IMR-90 (cell line): ENCODE data around the gene SRP19. TPM values are rescaled to one million over a fixed set of nuclear protein-coding genes. Genes with fewer than 3 reads are reported as not detected.

Experiments
- ATAC-seq: fragments of 200-7000 bp; cut with Tn5 transposase; 2 replicates; pipeline ENCODE4 v1.9.1; 2020; ENCODE audit warnings: low read depth, mild to moderate bottlenecking, moderate library complexity
- BruUV-seq: library from RNA; stranded (reverse); fragments of 400-500 nt; replicated peaks from 2 replicates; lab custom pipeline; 2021; lab: Mats Ljungman, UMichigan
- CTCF ChIA-PET: fragments of 300-600 bp; formaldehyde crosslinking; extraction: SDS; loops from one replicate; lab custom pipeline; 2021; ENCODE audit warnings: antibody characterized with exemption; lab: Yijun Ruan, JAX
- POLR2A ChIA-PET: fragments of 300-600 bp; sonication (Branson Sonifier 250); formaldehyde crosslinking; loops from one replicate; lab custom pipeline; 2022; ENCODE audit warnings: antibody characterized with exemption; ENCODE audit not compliant: unreplicated experiment; lab: Charles Lee
- DNase-seq: peaks from one replicate; pipeline ENCODE4 v3.0.0; 2013
- H2AFZ ChIP-seq: replicated peaks from 2 replicates; pipeline ENCODE3; 2013; ENCODE audit warnings: low read length, mild to moderate bottlenecking; ENCODE audit not compliant: poor library complexity
- H2AK5ac ChIP-seq: 2 replicates; pipeline ENCODE4 v1.6.1; 2013; ENCODE audit warnings: low read depth, low read length, inconsistent platforms
- H2AK9ac ChIP-seq: replicated peaks from 2 replicates; pipeline ENCODE3; 2013; ENCODE audit warnings: mild to moderate bottlenecking, low read depth, low read length, moderate library complexity; ENCODE audit not compliant: poor library complexity
- H2BK120ac ChIP-seq: 2 replicates; pipeline ENCODE4 v1.6.1; 2013; ENCODE audit warnings: low read depth, low read length, inconsistent platforms
- H2BK15ac ChIP-seq: 3 replicates; pipeline ENCODE4 v1.6.1; 2013; ENCODE audit warnings: low read depth, low read length, inconsistent platforms
- H2BK20ac ChIP-seq: 2 replicates; pipeline ENCODE4 v1.6.1; 2013; ENCODE audit warnings: low read depth, mild to moderate bottlenecking, inconsistent platforms, low read length, moderate library complexity
- H2BK5ac ChIP-seq: 2 replicates; pipeline ENCODE4 v1.6.1; 2013; ENCODE audit warnings: mild to moderate bottlenecking, low read depth, low read length, inconsistent platforms; ENCODE audit not compliant: poor library complexity, severe bottlenecking
- H3K14ac ChIP-seq: replicated peaks from 2 replicates; pipeline ENCODE4 v1.6.1; 2013; ENCODE audit warnings: low read depth, low read length, inconsistent platforms
- H3K18ac ChIP-seq: 2 replicates; pipeline ENCODE4 v1.6.1; 2013; ENCODE audit warnings: low read depth, low read length, control low read depth
- H3K23ac ChIP-seq: 2 replicates; pipeline ENCODE4 v1.6.1; 2013; ENCODE audit warnings: low read depth, low read length, inconsistent platforms
- H3K27ac ChIP-seq: 2 replicates; pipeline ENCODE4 v1.5.1; 2013; ENCODE audit warnings: mild to moderate bottlenecking, control low read depth, low read length; ENCODE audit not compliant: insufficient read depth
- H3K27me3 ChIP-seq: 2 replicates; pipeline ENCODE4 v1.6.1; 2013; ENCODE audit warnings: low read length; ENCODE audit not compliant: control insufficient read depth, insufficient read depth
- H3K36me3 ChIP-seq: 2 replicates; pipeline ENCODE4 v1.6.1; 2013; ENCODE audit warnings: low read length, mixed read lengths; ENCODE audit not compliant: control insufficient read depth, insufficient read depth
- H3K4ac ChIP-seq: 2 replicates; pipeline ENCODE4 v1.6.1; 2013; ENCODE audit warnings: low read depth, low read length, inconsistent platforms
- H3K4me1 ChIP-seq: 2 replicates; pipeline ENCODE4 v1.6.1; 2013; ENCODE audit warnings: low read length, mixed read lengths; ENCODE audit not compliant: control insufficient read depth, insufficient read depth
- H3K4me2 ChIP-seq: 2 replicates; pipeline ENCODE4 v1.6.1; 2013; ENCODE audit warnings: low read depth, mild to moderate bottlenecking, control low read depth, low read length, moderate library complexity
- H3K4me3 ChIP-seq: 2 replicates; pipeline ENCODE4 v1.5.1; 2013; ENCODE audit warnings: low read depth, mild to moderate bottlenecking, control low read depth, low read length, moderate library complexity; ENCODE audit not compliant: insufficient read depth
- H3K56ac ChIP-seq: 2 replicates; pipeline ENCODE4 v1.6.1; 2013; ENCODE audit warnings: low read length, inconsistent platforms; ENCODE audit not compliant: insufficient read depth; ENCODE audit errors: extremely low read depth
- H3K79me1 ChIP-seq, 2 experiments: 2 replicates each; pipeline ENCODE4 v1.6.1; 2013; ENCODE audit warnings: low read length in 2 of 2, inconsistent platforms in 1 of 2, low read depth in 1 of 2
- H3K9ac ChIP-seq: 2 replicates; pipeline ENCODE4 v1.6.1; 2013; ENCODE audit warnings: low read depth, low read length, control low read depth
- H3K9me1 ChIP-seq: 2 replicates; pipeline ENCODE4 v1.6.1; 2013; ENCODE audit warnings: low read length, inconsistent platforms; ENCODE audit not compliant: insufficient read depth
- H3K9me3 ChIP-seq: 2 replicates; pipeline ENCODE4 v1.6.1; 2013; ENCODE audit warnings: low read length; ENCODE audit not compliant: control insufficient read depth, insufficient read depth
- H4K20me1 ChIP-seq: 2 replicates; pipeline ENCODE4 v1.6.1; 2013; ENCODE audit warnings: low read length, inconsistent platforms; ENCODE audit not compliant: insufficient read depth
- H4K5ac ChIP-seq: 2 replicates; pipeline ENCODE4 v1.6.1; 2013; ENCODE audit warnings: mild to moderate bottlenecking, low read depth, low read length, control low read depth
- H4K8ac ChIP-seq, 2 experiments: 2 replicates each; pipeline ENCODE4 v1.6.1; 2013; ENCODE audit warnings: low read depth in 2 of 2, low read length in 2 of 2, control low read depth in 1 of 2, inconsistent platforms in 1 of 2
- H4K91ac ChIP-seq: 2 replicates; pipeline ENCODE4 v1.6.1; 2013; ENCODE audit warnings: low read depth, low read length, inconsistent platforms; ENCODE audit not compliant: insufficient read depth
- BHLHE40 ChIP-seq: fragments of 150-350 bp; IDR thresholded peaks from 2 replicates; pipeline ENCODE4 v1.6.1; 2016; ENCODE audit warnings: mild to moderate bottlenecking, low read depth, low read length
- MAZ ChIP-seq: IDR thresholded peaks from 2 replicates; pipeline ENCODE4 v1.6.1; 2012; ENCODE audit warnings: low read depth, mild to moderate bottlenecking, low read length, improper control_type of control experiment, moderate library complexity, borderline replicate concordance
- MXI1 ChIP-seq: IDR thresholded peaks from 2 replicates; pipeline ENCODE4 v1.6.1; 2012; ENCODE audit warnings: low read depth, mild to moderate bottlenecking, low read length, moderate library complexity, borderline replicate concordance
- NFE2L2 ChIP-seq: fragments of 150-350 bp; IDR thresholded peaks from 2 replicates; pipeline ENCODE4 v1.6.1; 2016; ENCODE audit warnings: low read depth, mild to moderate bottlenecking, low read length
- RFX5 ChIP-seq: IDR thresholded peaks from 2 replicates; pipeline ENCODE4 v1.8.0; 2012; ENCODE audit warnings: low read depth, mild to moderate bottlenecking, low read length, moderate library complexity
- SMC3 ChIP-seq: fragments of 150-350 bp; IDR thresholded peaks from 2 replicates; pipeline ENCODE4 v1.6.1; 2016; ENCODE audit warnings: low read depth, mild to moderate bottlenecking, antibody characterized with exemption, low read length, moderate library complexity
- USF2 ChIP-seq: fragments of 150-350 bp; IDR thresholded peaks from 2 replicates; pipeline ENCODE4 v1.6.1; 2017; ENCODE audit warnings: mild to moderate bottlenecking, antibody characterized with exemption, low read length, low read depth
- WGBS, 2 experiments: methylation state at CpG; one replicate each; pipeline versions ENCODE4 v1.1.5 to v1.1.7; 2013; ENCODE audit warnings: missing lambda C conversion rate in 2 of 2; ENCODE audit not compliant: insufficient read length in 1 of 2; ENCODE audit errors: extremely low coverage in 2 of 2; 5-methylcytosine and 5-hydroxymethylcytosine counted together
- dilution Hi-C: fragments of 300-500 bp; cut with HindIII; formaldehyde crosslinking; loops from one replicate; pipeline ENCODE4 v1.14.3; 2018; ENCODE audit warnings: low sequenced_read_pairs; ENCODE audit not compliant: unreplicated experiment
- in situ Hi-C: fragments of 300-500 bp; cut with MboI; formaldehyde crosslinking; loops from 3 replicates; pipeline ENCODE4 v1.14.3; 2019; ENCODE audit warnings: low sequenced_read_pairs, inconsistent platforms, mixed read lengths
- intact Hi-C: fragments of 100-400 bp; cut with micrococcal nuclease; formaldehyde crosslinking; loops from 2 replicates; pipeline ENCODE4 v1.10.0; 2022
- polyA plus RNA-seq, 3 experiments: library from polyadenylated mRNA; depleted of rRNA; stranded (reverse); fragments of >200 nt; gene quantifications; 2 replicates each; pipeline ENCODE4 v1.2.3, GENCODE V29; 2012; ENCODE audit warnings: low replicate concordance in 1 of 3
- total RNA-seq: library from RNA; depleted of rRNA; stranded (reverse); fragments of >200 nt; gene quantifications from 2 replicates; pipeline ENCODE4 v1.2.3, GENCODE V29; 2012

The SRP19 gene
- total and polyA plus RNA-seq, 2 of the 4 experiments (the other 2 are of a cell fraction): 10.0 to 61.5 TPM

- dilution Hi-C loops: no loop called here
- H3K9ac ChIP-seq: no peak overlapping the region
- H2AK9ac ChIP-seq: no peak overlapping the region
- no peak overlapping the region for H2AK5ac ChIP-seq
- H3K4ac ChIP-seq: no peak overlapping the region
- H3K56ac ChIP-seq: no peak overlapping the region
- no peak overlapping the region for H3K4me3 ChIP-seq
- H4K8ac ChIP-seq: no peak overlapping the region
- BruUV-seq: no TSS peak
- H3K27me3 ChIP-seq: no peaks in the 10 kb centered on the region
- ChIA-PET CTCF (no interaction called here), POLR2A (no interaction called here)
- in situ Hi-C loops: no loop called here
- ATAC-seq (no peak), DNase-seq (no peak)
- H3K23ac ChIP-seq: no peak overlapping the region
- H2BK120ac ChIP-seq: no peak overlapping the region
- no peak overlapping the region for H2BK5ac ChIP-seq
- no peak overlapping the region for H2BK15ac ChIP-seq
- H3K36me3 ChIP-seq: peaks cover 39% of the 10 kb centered on the region
- no peaks in the 10 kb centered on the region for H3K9me3 ChIP-seq
- 100% methylated on average over 2 of the region's 2 CpGs; no CpG with 5 or more reads in 1 of the 2 experiments for WGBS, 2 experiments
- H4K20me1 ChIP-seq: peaks cover 21% of the 10 kb centered on the region; the same call in 1 of the 2 replicates
- no peak overlapping the region for H4K91ac ChIP-seq
- H3K79me1 ChIP-seq: peaks cover 16 to 50% of the 10 kb centered on the region in 2 experiments
- H3K14ac ChIP-seq: no peak overlapping the region
- H3K4me1 ChIP-seq: peaks cover 4% of the 10 kb centered on the region; the same call in 1 of the 2 replicates
- intact Hi-C loops: no loop called here
- H2BK20ac ChIP-seq: no peak overlapping the region
- no peak overlapping the region for H3K18ac ChIP-seq
- H2AFZ ChIP-seq: no peak overlapping the region
- H3K9me1 ChIP-seq: peaks cover 5% of the 10 kb centered on the region; the same call in 1 of the 2 replicates
- no peak overlapping the region for H3K27ac ChIP-seq
- no peak for TF ChIP-seq RFX5
- TF ChIP-seq USF2: no peak
- TF ChIP-seq NFE2L2: no peak
- no peak for TF ChIP-seq BHLHE40
- no peak for TF ChIP-seq SMC3
- no peak for TF ChIP-seq MAZ
- TF ChIP-seq MXI1: no peak
- H4K5ac ChIP-seq: no peak overlapping the region
- H3K4me2 ChIP-seq: no peak overlapping the region
Observed at GRCh38 chr5:112866739-112867138, 5.7 kb downstream of the SRP19 start.
